GM19463 (cell line): ENCODE data around the gene LIX1L.

Source experiments
- ATAC-seq: cut with Tn5 transposase; IDR thresholded peaks from one replicate; pipeline ENCODE4 v1.9.1; 2021; ENCODE audit warnings: mild to moderate bottlenecking, moderate library complexity; ENCODE audit not compliant: unreplicated experiment

The LIX1L gene

DNA sequence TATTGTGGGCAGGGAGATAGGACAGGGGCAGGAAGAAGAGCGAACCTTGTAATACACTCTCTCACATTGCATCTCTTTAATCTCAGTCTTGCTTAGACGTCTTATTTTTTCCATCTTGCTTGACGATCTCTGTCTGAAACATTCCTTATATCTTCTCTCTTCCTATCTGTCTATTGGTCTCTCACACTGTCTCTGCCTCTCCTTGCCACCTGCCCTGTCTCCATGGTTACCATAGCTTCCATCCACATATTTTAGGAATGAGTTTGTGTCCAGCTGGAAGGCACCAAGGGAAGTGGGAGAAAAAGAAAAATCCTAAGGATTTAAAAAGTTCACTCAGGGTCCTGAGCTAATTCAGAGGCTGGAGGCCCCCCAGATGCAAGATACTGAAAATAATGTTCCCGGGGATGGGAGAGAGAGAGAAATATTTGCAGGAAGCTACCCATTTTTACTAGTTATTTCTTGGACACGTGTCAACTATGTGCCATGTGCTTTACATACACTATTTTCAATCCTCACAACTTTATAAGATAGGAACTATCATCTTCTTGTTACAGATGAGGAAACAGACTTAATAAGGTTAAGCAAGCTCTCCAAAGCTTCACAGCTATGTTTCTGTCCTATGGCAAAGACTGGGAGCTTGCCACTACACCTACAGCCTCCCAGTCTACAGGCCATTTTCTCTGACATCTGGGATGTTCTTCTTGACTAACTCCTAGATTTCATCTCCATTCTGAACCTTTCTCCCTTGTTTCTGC, 5.6 kb upstream of the LIX1L start:
- no peak for ATAC-seq

DNA sequence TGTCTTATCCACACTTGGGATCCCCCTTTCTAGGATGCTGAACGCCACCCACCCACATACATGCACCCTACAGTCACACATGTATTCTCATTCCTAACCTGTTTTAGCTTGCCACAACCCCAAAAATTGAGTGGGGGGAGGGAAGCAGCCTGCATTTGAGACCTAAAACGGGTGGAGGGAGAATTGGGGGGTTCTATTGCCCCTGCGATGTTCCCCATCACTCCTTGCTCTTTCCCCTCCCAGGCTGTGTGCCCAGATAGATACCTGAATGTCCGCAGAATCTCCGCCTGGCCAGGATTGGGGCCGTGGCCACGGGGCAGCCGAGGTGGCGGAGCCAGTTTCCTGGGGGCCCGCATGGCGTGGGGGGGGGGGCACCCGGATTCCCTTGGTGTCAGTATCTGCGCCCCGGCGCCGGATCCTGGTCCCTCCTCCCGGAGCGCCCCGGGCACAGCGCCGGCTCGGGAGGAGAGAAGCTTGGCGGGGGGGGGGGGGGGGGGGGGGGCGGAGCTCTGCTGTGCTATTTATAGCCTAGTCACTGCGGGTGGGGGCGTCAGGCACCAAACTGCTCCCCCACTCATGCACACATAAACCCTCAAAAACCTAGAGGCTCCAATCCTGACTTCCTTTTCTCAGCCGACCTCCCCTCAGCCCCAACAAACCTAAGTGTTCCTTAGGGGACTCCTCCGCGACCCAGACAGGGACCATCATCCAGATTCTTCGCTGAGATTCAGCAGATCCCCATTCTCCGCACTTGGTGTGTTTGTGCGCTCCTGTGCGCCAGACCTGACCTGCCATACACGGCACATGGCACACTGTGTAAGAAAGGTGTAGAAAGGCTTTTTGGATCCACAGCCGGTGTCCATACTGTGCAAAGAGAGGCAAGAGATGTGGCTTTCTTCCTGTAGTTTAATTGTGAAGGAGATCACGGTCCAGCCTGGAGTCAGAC, 4.6 kb upstream of the LIX1L start:
- ATAC-seq = no peak

DNA sequence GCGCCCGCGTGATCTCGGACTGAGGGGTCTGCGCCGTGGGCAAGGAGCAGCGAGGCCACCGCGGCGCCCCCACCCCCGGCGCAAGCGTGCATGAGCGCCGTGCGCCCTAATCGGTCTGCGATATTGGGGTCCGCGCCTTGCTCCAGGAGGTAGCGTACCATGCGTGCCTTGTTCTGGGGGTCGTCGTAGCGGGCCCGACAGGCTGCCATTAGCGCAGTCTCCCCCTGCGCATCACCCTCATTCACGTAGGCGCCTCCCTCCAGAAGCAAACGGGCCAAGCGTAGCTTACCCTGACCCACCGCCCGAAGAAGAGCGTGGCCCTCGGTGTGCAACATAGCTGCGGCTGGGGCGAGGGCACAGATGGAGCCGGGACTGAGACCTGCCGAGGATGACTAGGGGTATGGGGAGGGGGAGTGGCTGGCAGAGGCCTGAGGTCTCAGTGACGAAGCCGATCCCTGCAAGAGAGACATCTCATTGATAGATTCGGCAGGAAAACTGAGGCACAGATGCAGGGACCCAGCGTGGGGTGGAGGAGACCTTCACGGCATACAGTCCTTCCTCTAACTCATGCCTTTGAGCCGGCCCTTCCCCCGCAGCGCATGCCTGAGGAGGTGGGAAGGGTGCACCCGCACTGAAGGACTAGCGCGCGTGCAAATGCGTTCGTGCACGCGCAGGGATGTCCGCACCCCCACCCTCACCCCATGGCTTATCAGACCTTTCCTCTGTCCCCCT, 3.8 kb upstream of the LIX1L start:
- ATAC-seq = no peak

DNA sequence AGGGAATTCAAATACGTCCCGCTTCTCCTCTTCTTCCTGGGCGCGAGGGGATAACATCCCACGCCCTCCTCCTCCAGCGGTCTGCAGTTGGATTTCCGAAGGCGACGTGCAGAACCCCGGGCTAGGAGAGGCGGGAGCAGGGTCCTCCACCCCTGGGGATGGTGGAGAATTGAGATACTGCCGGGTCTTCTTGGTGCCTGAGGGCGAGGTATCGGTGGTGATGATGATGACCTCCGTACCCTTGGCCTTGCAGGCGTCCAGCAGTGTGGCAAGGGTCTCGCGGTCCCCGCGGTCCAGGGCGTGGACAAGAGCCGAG, 3.2 kb upstream of the LIX1L start:
- ATAC-seq = no peak

DNA sequence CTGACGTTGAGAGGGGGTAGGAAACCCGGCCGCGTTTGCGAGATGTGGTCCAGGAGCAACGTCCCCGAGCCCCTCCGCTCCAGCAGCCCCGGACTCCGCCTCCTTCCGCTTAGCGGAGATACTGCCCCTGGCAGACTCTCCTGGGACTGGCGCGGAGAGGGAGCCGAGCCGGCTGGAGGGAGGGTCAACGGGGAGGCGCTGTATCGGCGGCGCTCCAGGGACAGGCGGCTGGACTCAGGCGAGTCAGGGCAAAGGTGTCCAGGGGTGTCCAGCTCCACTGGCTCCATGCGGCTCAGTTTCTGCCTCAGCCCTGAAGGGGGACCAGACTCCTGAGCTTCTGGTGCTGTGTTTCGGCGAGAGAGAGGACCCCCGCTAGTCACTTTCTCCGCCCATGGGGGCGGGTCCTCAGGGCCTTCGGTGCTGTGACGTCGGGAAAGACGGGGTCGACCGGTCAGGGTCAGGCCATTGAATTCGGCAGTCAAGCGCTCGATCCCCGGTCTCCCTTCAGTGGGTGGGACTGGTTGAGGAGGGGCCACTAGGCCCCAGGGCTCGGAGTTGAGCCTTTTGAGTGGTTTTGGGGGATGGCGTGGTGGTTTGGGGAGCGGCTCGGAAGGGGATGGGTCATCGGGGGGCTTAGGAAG, 2.8 kb upstream of the LIX1L start:
- ATAC-seq = no peak

DNA sequence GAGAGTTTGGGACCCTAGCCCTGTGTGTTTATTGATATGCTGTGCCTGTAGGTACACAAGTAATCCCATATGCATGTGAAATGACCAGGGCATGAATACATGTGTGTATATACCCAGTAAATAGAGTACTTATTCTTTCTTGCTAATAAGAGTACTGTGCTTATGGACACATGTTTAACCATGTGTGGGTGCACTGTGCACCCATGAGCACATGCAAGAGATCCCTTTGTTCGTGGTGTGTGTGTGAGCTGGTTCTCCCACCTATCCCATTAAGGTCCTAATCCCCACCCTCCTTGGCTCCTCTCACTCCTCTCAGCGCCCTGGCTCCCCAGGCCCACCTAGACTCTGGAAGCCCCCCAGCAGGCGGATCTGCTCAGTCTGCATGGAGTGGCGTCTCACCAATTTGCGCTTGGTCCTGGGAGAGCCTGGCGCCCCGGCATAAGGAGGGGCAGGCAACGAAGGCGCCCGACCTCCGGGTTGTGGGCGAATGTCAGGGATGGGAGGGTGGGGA, 2.2 kb upstream of the LIX1L start:
- no peak for ATAC-seq

DNA sequence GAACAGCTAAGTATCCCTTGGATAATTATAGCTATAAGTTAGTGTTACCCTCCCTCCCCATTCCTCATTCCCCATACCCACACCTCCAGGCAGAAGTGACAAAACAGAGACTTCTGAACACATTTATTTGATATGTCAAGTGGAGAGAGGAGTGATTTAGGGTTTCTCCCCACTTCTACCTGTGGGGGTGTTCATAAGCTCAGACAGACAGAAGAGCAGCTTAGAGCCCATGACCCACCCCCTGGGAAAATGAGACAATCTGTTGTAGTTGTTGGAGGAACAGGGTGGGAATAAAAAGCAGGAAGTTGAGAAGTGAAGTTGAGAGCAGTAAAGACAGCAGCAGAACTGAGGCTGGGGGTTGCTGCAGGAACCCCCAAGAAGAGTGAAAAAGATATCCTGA, 1.5 kb upstream of the LIX1L start:
- no peak for ATAC-seq

DNA sequence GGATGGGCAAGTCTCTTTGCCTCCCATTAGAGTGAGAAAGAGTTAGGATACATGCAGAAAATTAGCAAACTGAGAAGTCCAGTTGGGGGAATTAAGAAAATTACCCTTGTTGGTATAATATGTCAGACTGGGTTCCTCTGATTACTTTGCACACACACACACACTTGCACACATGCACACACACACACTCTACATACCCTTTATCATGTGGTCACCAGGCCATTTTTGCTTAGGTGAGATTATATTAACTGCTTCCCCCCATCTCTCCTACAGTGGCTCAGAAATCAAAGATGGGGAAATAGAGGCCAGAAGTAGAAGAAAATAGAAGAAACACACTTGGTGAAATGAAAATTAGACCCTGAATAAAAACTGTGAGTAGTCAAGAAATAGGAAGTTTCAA, 917 bp upstream of the LIX1L start:
- ATAC-seq = no peak

DNA sequence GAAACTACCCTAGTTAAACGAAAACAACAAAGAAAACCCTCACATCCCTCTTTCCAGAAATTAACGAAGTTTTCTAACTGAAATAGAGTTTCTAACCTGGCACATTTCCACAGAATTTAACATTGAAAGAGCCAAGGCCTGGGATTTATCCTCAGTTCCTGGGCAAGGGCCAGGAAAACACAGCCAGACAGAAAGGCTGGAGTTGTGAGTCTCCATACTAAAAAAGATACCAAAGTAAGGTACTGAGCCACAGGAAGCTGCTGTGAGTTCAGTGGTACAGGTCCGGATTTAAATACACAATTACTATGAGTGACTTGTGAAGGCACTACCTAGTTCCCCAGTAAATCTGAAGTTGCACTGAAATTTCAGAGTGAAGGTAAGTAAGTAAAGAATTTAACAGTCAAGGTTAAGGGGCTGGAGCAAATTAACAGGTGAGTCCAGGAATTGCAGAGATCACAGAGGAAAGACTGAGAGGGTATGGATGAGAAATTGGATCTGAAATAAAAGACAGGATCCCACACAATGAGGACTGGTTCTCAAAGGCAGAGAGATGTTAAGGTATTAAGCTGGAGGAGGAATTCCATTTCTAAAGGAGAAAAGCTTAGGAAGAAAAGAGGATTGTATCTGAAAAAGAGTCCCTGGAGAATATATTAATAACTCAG, 905 bp downstream of the LIX1L start:
- ATAC-seq = no peak

DNA sequence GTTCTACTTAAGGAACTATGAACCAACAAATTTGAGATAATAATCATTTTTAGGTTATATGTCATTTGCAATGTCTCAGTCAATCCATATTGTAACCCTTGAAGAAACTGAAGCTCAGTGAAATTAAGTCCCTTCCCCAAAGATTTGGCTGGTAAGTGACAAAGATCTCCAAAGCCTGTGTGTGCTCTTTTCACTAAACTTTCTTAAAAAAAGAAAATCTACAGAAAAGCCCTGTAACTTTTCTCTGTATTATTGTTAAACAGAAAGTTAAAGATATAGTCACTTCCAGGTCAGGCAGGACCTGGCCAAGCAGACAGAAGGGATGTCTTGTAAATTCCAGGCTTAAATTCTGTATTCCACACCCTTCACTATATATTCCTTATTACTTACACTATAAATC, 1.5 kb downstream of the LIX1L start:
- ATAC-seq = no peak

DNA sequence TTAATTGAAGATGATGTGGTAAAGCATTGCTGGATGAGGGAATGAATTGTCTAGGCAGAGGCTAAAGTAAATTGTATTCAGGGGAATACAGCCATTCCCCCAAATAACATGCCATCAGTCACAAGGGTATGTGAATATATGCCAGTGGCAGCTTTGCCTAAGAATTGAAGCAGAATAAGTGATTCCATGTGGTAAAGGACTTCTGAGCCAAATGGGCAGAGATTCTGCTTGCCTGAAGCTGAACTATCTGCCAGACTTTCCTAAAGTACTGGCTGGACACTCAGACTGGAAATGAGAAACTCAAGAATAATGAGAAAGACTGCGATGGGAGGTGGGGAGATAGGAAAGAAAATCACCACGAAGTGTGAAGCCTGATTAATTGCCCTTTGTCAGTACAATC, 2.4 kb downstream of the LIX1L start:
- no peak for ATAC-seq

DNA sequence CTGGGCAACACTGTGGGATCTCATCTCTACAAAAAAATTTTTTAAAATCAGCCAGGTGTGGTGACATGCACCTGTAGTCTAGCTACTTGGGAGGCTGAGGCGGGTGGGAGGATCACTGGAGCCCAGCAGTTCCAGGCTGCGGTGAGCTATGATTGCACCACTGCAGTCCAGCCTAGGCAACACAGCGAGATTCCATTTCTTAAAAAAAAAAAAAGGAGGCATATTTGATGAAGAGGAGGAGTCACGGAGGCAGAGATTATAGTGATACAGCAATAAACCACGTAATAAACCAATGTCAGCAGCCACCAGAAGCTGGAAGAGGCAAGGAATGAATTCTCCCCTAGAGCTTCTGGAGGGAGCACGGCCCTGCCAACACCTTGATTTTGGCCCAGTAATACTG, 4.0 kb downstream of the LIX1L start:
- ATAC-seq = no peak

DNA sequence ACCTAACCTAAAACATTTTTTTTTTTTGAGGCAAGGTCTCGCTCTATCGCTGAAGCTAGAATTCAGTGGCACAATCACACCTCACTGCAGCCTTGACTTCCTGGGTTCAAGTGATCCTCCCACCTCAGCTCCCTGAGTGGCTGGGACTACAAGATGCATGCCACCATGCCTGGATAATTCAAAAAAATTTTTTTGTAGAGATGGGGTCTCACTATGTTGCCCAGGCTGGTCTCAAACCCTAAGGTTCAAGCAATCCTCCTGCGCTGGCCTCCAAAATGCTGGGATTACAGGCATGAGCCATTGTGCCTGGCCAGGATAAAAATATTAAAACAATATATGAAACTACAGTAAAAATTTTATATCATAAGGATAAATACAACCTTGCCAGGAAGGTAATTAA, 4.9 kb downstream of the LIX1L start:
- no peak for ATAC-seq

DNA sequence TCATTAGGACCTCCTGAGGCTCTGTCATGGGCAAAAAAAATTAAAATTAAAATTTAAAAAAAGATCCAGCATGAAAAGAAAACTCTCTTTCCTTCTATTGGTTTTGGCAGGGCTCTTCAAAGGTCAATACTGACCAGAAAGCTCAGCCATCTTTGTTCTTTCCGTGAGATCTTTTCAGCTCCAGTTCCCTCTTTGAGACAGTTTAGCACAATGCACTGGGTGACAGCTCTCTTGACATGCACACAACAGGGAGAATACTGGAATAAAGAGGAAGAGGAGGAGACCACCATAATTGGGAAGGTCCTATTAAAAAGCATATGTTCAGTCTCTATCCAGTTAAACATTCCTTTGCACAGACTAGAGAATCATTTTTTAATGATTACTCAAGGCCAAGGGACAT, 6.3 kb downstream of the LIX1L start:
- ATAC-seq = no peak

DNA sequence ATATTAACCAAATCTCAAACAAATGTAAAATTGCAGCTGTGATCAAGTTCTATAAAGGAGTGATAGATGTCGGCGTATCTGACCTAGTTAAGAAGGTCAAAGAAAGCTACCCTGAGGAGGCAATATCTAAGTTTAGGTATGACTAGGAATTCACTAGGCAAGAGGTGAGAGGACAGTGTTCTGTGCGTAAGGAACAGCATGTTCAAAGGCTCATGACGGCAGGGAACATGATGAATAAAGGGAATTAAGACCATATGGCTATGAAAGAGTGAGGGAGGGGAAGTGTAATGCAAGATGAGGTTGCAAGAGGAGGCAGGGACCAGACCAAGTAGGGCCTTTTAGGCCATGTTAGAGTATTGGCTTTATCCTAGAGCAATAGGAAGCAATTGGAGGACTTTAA, 8.6 kb downstream of the LIX1L start:
- ATAC-seq = no peak

DNA sequence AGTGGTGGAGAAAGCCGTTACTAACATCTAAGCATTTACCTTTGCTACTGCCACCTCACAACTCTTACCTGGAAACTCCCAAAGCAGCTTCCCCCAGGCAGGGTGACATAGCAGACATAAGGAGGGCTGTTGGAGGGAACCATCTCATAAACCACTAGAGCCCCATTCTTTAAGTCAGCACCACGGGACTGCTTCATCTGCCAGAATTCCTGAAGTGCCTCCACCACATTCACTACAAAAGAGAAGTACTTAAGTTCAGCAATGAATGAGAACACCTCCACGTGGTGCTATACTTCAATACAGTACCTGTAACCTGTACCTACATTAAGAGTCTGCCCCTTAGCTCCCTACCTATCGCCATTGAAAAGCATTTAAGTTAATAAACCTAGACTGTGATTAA, 10.3 kb downstream of the LIX1L start:
- no peak for ATAC-seq

DNA sequence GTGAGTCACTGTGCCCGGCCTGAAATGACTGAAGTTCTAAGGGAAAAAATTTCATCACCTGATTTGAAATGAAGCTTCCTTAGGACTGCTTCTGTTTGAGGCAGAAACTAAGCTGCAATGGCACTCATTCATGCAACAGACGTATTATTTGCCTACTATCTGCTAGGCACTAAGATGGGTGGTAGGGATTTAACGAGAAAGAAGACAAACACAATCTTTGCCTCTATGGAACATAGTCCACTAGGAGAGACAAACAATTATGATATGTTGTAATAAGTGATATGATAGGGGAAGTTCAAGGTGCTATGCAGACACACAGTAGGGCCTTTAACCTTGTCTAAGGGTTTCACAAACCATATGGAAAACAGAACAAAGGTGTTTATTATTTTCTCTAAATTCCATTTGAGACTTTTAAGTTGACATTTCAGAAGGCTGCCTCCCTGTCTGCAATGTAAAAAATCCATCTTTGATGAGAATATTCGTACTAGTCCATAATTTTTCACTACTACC, 11.3 kb downstream of the LIX1L start:
- no peak for ATAC-seq

DNA sequence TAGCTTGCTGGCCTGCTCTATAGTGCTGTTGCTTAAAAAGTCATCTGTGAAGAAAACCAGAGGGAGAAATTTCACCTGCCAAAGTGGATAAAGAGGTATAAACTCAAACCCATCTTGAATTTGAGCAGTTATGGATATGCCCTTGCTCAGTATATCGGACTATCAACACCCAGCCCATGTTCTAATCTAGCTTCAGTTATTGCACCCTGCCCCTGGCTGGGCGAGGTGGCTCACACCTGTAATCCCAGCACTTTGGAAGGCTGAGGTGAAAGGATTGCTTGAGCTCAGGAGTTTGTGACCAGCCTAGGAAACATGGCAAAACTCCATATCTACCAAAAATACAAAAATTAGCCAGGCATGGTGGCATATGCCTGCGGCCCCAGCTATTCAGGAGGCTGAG, 13.3 kb downstream of the LIX1L start:
- no peak for ATAC-seq

DNA sequence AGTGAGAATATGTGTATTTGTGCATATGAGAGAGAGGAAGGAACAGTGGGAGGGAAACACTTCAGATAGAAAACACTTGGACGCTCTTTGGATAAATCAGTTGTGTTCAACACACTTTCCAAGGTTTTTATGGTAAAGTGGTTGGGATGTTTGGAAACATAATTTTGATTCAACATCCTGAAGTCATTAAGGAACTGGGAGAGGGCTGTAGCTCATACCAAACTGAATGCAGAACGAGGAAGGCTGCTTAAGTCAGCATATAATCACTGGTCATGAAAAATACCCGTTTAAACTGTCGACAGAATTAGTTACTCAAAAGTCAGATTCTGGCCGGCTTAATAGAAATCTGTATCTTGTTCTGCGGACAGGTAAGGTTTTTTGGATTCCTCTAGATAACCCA, 14.9 kb downstream of the LIX1L start:
- no peak for ATAC-seq

DNA sequence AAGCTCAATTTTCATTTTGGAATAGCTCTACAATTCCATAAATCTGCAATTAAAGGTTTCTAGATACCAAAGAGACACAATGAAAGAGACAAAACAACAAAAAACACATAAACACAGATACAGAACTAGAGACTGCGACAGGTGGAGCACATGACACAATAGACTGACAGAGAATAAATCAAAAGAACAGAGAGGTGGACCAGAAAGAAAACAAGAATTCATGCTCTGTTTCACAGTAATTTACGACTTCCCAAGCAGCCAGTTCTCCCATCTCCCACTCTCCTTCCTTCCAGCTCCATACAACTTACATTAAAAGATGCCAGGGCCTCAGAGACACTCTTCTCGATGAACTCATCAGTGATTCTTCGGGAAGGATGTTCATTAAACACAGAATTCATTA, 15.4 kb downstream of the LIX1L start:
- ATAC-seq = no peak
